HG03175 (cell line): Measurements from ENCODE around the gene STRIP2.
"Not testable (repeated sequence)": the region's sequence is repeated elsewhere in the genome, so short reads cannot be mapped to it uniquely, and the experiment has no call there.

ENCODE experiments used
- ATAC-seq: cut with Tn5 transposase; IDR thresholded peaks from one replicate; pipeline ENCODE4 v1.9.1; 2021; ENCODE audit warnings: mild to moderate bottlenecking, moderate library complexity; ENCODE audit not compliant: unreplicated experiment

Gene STRIP2

GRCh38 chr7:129433847-129434674, at the start of gene STRIP2:
Gene STRIP2 (plus strand): TSS chr7:129434432. CDS start chr7:129434473, 41 bp downstream.
- peak; percentile 95 for ATAC-seq

GRCh38 chr7:129385116-129385515, 49.1 kb upstream of the STRIP2 start:
- ATAC-seq, result no peak

- ATAC-seq, result no peak
Observed at GRCh38 chr7:129385598-129385997, 48.6 kb upstream of the STRIP2 start.

GRCh38 chr7:129386506-129386905, 47.7 kb upstream of the STRIP2 start:
- ATAC-seq, result no peak

GRCh38 chr7:129387537-129387936, 46.7 kb upstream of the STRIP2 start:
- no peak for ATAC-seq

GRCh38 chr7:129388333-129389098, 45.7 kb upstream of the STRIP2 start:
- ATAC-seq, result no peak

GRCh38 chr7:129389829-129390228, 44.4 kb upstream of the STRIP2 start:
- ATAC-seq, result no peak

- no peak for ATAC-seq
Observed at GRCh38 chr7:129390314-129390713, 43.9 kb upstream of the STRIP2 start.

- no peak for ATAC-seq
Observed at GRCh38 chr7:129391546-129392171, 42.6 kb upstream of the STRIP2 start.

- no peak for ATAC-seq
Observed at GRCh38 chr7:129393255-129393654, 41.0 kb upstream of the STRIP2 start.

GRCh38 chr7:129394101-129394500, 40.1 kb upstream of the STRIP2 start:
- ATAC-seq, result no peak

GRCh38 chr7:129394982-129395914, 39.0 kb upstream of the STRIP2 start:
- no peak for ATAC-seq

GRCh38 chr7:129401228-129401966, 32.8 kb upstream of the STRIP2 start:
- ATAC-seq, result no peak

GRCh38 chr7:129401967-129402860, 32.0 kb upstream of the STRIP2 start:
- no peak for ATAC-seq

GRCh38 chr7:129405527-129405926, 28.7 kb upstream of the STRIP2 start:
- no peak for ATAC-seq

- ATAC-seq, result not testable (repeated sequence)
Observed at GRCh38 chr7:129410238-129410637, 24.0 kb upstream of the STRIP2 start.

- ATAC-seq, result no peak
Observed at GRCh38 chr7:129412501-129412900, 21.7 kb upstream of the STRIP2 start.

GRCh38 chr7:129417073-129417472, 17.2 kb upstream of the STRIP2 start:
- ATAC-seq, result no peak
